Heart left ventricle (tissue), 13 donors: Measurements from ENCODE around the gene CDCA3.

Experiments used
- POLR2A ChIP-seq, 2 donors: fragments of 450-650 bp; IDR thresholded peaks; one replicate each; pipeline ENCODE4 v1.6.1; 2017; ENCODE audit warnings: antibody characterized with exemption in 2 of 2, mild to moderate bottlenecking in 2 of 2, moderate library complexity in 2 of 2
- TF ChIP-seq, protein P1 (sequence below), 12 donors: fragments of 200-600 bp; sonication (generic) in 4 of 12; IDR thresholded peaks; one replicate each; pipeline versions ENCODE4 v1.5.0 to v1.8.0; 2018 to 2022; ENCODE audit warnings: antibody characterized with exemption in 12 of 12, mild to moderate bottlenecking in 5 of 12
- donor health status: ischemic (EF 13 %, LVEDD 7.1; RV severe dilation, severe dysfunction).
- donor health status: DM: no; HTN: yes; CAD: no.
- donor health status: DM: no; HTN: no; CAD: no.
- donor health status: ischemic (EF 25% LVEDD 6.9; RV normal size, moderate dysfunction).
- donor health status: ischemic (EF 25% LVEDD 5.7; RV mildly dilated, moderate dysfunction).
- donor health status: ischemic (EF 35%, LVEDD 5.7; RV mildly dilated, moderate dysfunction).
- donor health status: nonischemic (EF 11% LVEDD 7.7; RV severe dilation, severe dysfunction).
- donor health status: DM: yes; HTN: yes; CAD: no.
- donor health status: PGD.
- donor health status: ischemic (EF 29% LVEDD 5.4; RV normal size, mild dysfunction).
- donor health status: nonischemic (EF 23%, LVEDD 6.1; RV moderate dilation, normal function).

DNA sequence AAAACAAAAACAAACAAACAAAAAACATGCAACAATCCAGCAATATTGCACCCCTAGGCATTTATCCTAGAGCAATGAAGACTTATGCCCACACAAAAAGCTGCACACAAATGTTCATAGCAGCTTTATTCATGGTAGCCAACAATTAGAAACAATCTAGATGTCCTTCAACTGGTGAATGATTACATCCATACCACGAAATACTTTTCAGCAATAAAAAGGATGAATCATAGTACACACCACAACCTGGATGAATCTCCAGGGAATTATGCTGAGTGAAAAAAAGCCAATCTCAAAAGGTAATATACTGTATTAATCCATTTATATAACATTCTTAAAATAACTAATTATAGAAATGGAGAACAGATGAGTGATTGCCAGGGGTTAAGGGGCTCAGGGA is 43.9 kb downstream of the CDCA3 start:
- TF ChIP-seq POLR2A (IDR thresholded peaks at IDR 0.05): no peak
- TF ChIP-seq, protein P1, sequence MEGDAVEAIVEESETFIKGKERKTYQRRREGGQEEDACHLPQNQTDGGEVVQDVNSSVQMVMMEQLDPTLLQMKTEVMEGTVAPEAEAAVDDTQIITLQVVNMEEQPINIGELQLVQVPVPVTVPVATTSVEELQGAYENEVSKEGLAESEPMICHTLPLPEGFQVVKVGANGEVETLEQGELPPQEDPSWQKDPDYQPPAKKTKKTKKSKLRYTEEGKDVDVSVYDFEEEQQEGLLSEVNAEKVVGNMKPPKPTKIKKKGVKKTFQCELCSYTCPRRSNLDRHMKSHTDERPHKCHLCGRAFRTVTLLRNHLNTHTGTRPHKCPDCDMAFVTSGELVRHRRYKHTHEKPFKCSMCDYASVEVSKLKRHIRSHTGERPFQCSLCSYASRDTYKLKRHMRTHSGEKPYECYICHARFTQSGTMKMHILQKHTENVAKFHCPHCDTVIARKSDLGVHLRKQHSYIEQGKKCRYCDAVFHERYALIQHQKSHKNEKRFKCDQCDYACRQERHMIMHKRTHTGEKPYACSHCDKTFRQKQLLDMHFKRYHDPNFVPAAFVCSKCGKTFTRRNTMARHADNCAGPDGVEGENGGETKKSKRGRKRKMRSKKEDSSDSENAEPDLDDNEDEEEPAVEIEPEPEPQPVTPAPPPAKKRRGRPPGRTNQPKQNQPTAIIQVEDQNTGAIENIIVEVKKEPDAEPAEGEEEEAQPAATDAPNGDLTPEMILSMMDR (IDR thresholded peaks at IDR 0.05): no peak
